ENCODE data around the gene PLEKHG1. TPM values are rescaled to one million over a fixed set of nuclear protein-coding genes. Genes with fewer than 3 reads are reported as not detected.

Gene PLEKHG1
- total RNA-seq, 6 experiments from 2014 or later = 8.7 to 20.3 (median 11.8) TPM

GRCh38 chr6:150634176-150634963 lies 34.7 kb downstream of the PLEKHG1 start:
- TF ChIP-seq CTCF (IDR thresholded peaks at IDR 0.05) = no peak
- no peak for TF ChIP-seq POLR2A (IDR thresholded peaks at IDR 0.05)
- intact Hi-C loops (cut with DNase I) = no loop called here
- ATAC-seq (no peak), DNase-seq (no peak)
- Histone ChIP-seq H3K27me3 (no peaks in the 10 kb centered on the region), H3K27ac (no peak overlapping the region), H3K36me3 (no peaks in the 10 kb centered on the region), H3K9me3 (no peaks in the 10 kb centered on the region), H3K4me1 (peaks cover 0 to 71% (median 19%) of the 10 kb centered on the region in 4 donors), H3K4me3 (no peak overlapping the region)
- WGBS (ENCODE audit: insufficient coverage, low coverage, low lambda C conversion rate, missing lambda C conversion rate) = 70% methylated on average over 3 of the region's 4 CpGs

- intact Hi-C loops (cut with DNase I) = no loop called here
- Histone ChIP-seq H3K4me3 (no peak overlapping the region), H3K9me3 (no peaks in the 10 kb centered on the region), H3K36me3 (no peaks in the 10 kb centered on the region), H3K27ac (no peak overlapping the region), H3K27me3 (no peaks in the 10 kb centered on the region), H3K4me1 (peaks cover 0 to 73% (median 21%) of the 10 kb centered on the region in 4 donors)
- 29% methylated on average over 1 of the region's 1 CpG for WGBS (ENCODE audit: insufficient coverage, low coverage, low lambda C conversion rate, missing lambda C conversion rate)
- DNase-seq (no peak), ATAC-seq (no peak)
- TF ChIP-seq CTCF (IDR thresholded peaks at IDR 0.05) (peak in 1 of 4 donors; percentile 10), POLR2A (IDR thresholded peaks at IDR 0.05) (no peak)
These were observed 35.2 kb downstream of the PLEKHG1 start for GRCh38 chr6:150634964-150635292.

- Histone ChIP-seq H3K27me3 (no peaks in the 10 kb centered on the region), H3K36me3 (no peaks in the 10 kb centered on the region), H3K4me1 (peaks cover 0 to 73% (median 22%) of the 10 kb centered on the region in 4 donors), H3K9me3 (no peaks in the 10 kb centered on the region), H3K27ac (no peak overlapping the region), H3K4me3 (no peak overlapping the region)
- ATAC-seq (no peak), DNase-seq (no peak)
- 56% methylated on average over 3 of the region's 3 CpGs for WGBS (ENCODE audit: insufficient coverage, low coverage, low lambda C conversion rate, missing lambda C conversion rate)
- no peak for TF ChIP-seq CTCF (IDR thresholded peaks at IDR 0.05)
- TF ChIP-seq POLR2A (IDR thresholded peaks at IDR 0.05) = no peak
- intact Hi-C loops (cut with DNase I) = no loop called here
These were observed 36.3 kb downstream of the PLEKHG1 start for GRCh38 chr6:150635906-150636514.

GRCh38 chr6:150636808-150637207 lies 37.1 kb downstream of the PLEKHG1 start:
- Histone ChIP-seq H3K27me3 (no peaks in the 10 kb centered on the region), H3K4me3 (no peak overlapping the region), H3K4me1 (peaks cover 0 to 65% (median 18%) of the 10 kb centered on the region in 4 donors), H3K27ac (no peak overlapping the region), H3K9me3 (no peaks in the 10 kb centered on the region), H3K36me3 (no peaks in the 10 kb centered on the region)
- TF ChIP-seq CTCF (IDR thresholded peaks at IDR 0.05) (no peak), POLR2A (IDR thresholded peaks at IDR 0.05) (no peak)
- ATAC-seq = no peak
- no peak for DNase-seq
- WGBS (ENCODE audit: insufficient coverage, low coverage, low lambda C conversion rate, missing lambda C conversion rate) = 90% methylated on average over 1 of the region's 1 CpG
- intact Hi-C loops (cut with DNase I) = no loop called here

Measured in right lobe of liver (tissue), 6 donors.